NCI-H2227 (cell line): ENCODE data around the gene ADRA2A.

Source experiments
- DNase-seq: peaks from one replicate; lab custom pipeline; 2025; ENCODE audit not compliant: unreplicated experiment; lab: John Stamatoyannopoulos, UW

ADRA2A gene

GRCh38 chr10:111130471-111130870 is 53.6 kb downstream of the ADRA2A start:
- DNase-seq: no peak
